Mesothelial cell of epicardium (in vitro differentiated cells): ENCODE results near the gene NUDCD3. TPM values are rescaled to one million over a fixed set of nuclear protein-coding genes. Genes with fewer than 3 reads are reported as not detected.

Experiments used
- DNase-seq, 2 experiments: peaks; one replicate each; pipeline ENCODE4 v3.0.0; 2021; ENCODE audit warnings: low spot score in 2 of 2; ENCODE audit not compliant: unreplicated experiment in 2 of 2
- H3K27ac Mint-ChIP-seq: 2 replicates; pipeline ENCODE4 v1.8.0; 2021; ENCODE audit warnings: mixed read lengths
- H3K27me3 Mint-ChIP-seq: 2 replicates; pipeline ENCODE4 v1.8.0; 2021; ENCODE audit warnings: low read depth, mixed read lengths
- H3K36me3 Mint-ChIP-seq: 2 replicates; pipeline ENCODE4 v1.8.0; 2021; ENCODE audit warnings: mixed read lengths
- H3K4me1 Mint-ChIP-seq: 2 replicates; pipeline ENCODE4 v1.8.0; 2021; ENCODE audit warnings: mixed read lengths
- H3K4me3 Mint-ChIP-seq: 2 replicates; pipeline ENCODE4 v1.8.0; 2021; ENCODE audit warnings: mild to moderate bottlenecking, moderate library complexity, mixed read lengths
- H3K9me3 Mint-ChIP-seq: 2 replicates; pipeline ENCODE4 v1.8.0; 2021; ENCODE audit warnings: mixed read lengths
- CTCF ChIP-seq: fragments of 200-600 bp; sonication (generic); IDR thresholded peaks from one replicate; pipeline ENCODE4 v1.5.0; 2021; ENCODE audit warnings: antibody characterized with exemption; ENCODE audit not compliant: unreplicated experiment
- total RNA-seq: library from RNA; stranded (reverse); gene quantifications from 3 replicates; pipeline ENCODE4 v1.2.1, GENCODE V29; 2021

NUDCD3 gene
- total RNA-seq, 1 donor from 2014 or later, result 104 TPM

DNA sequence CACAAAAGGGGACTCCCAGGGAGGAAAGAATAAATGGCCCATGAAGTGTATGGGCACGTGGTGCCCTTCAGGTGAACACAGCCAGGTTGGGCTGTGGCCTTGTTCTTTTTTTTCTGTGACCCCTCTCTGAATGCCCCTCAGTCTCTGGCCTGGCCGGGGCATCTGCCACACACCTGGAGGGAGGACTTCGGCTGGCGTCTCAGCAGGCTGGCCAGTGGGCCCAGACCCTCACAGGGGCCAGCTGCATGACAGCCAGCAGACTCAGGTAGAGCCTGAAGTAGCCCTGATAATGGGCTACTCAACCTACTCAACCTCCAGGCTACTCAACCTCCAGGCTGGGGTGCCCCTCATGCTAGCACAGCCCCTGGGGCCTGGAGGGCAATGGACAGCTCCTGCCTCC lies 155.3 kb downstream of the NUDCD3 start:
- no peak overlapping the region for H3K27ac Mint-ChIP-seq
- no peak for TF ChIP-seq CTCF
- no peak for DNase-seq
- no peak overlapping the region for H3K4me3 Mint-ChIP-seq
- peaks cover 9% of the 10 kb centered on the region for H3K9me3 Mint-ChIP-seq
- peaks cover 52% of the 10 kb centered on the region for H3K27me3 Mint-ChIP-seq
- H3K36me3 Mint-ChIP-seq, result no peaks in the 10 kb centered on the region
- H3K4me1 Mint-ChIP-seq, result peaks cover 17% of the 10 kb centered on the region

- Mint-ChIP-seq H3K9me3 (peaks cover 9% of the 10 kb centered on the region), H3K27me3 (peaks cover 51% of the 10 kb centered on the region), H3K27ac (no peak overlapping the region), H3K4me1 (peaks cover 17% of the 10 kb centered on the region), H3K36me3 (no peaks in the 10 kb centered on the region), H3K4me3 (no peak overlapping the region)
- DNase-seq, result no peak
- no peak for TF ChIP-seq CTCF
These were observed 155.7 kb downstream of the NUDCD3 start for GRCh38 chr7:44334734-44335097.

DNA sequence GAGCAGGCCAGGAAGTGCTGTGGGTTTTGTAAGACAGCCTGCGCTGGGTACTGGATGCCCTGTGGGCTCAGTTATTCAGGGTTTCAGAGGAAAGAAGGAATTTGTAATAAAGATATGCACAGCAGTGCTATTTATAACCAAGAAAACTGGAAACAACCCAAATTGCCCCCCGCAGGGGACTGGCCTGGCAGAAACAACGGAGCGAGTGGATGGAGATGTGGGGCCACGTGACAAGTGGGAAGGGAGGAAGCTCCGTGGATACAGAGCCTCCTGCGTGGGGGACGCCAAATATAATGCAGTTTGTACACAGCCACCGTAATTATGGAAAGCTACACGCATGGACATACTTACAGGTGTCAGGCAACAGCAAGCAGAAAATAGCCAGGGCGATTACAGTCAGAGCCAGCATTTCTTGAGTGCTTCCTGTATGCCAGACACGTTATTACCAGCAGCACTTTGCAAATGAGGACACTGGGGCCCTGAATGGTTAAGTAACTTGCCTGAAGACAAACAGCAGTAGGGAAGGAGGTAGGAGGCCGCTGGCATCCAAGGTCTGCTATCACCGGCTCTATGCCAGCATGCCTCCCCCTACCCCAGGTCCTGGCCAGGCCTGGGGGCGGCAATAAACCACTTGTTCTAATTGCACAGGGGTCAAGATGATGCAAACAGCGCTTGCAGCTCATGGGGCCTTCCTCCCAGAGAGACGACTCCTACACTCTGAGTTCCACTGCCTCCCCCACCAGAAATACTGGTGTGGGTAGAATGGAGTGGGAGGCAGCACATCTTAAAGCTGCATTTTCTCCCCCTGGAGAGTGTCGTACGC lies 156.3 kb downstream of the NUDCD3 start:
- peaks cover 45% of the 10 kb centered on the region for H3K27me3 Mint-ChIP-seq
- no peaks in the 10 kb centered on the region for H3K36me3 Mint-ChIP-seq
- TF ChIP-seq CTCF, result no peak
- peaks cover 9% of the 10 kb centered on the region for H3K9me3 Mint-ChIP-seq
- no peak overlapping the region for H3K27ac Mint-ChIP-seq
- H3K4me1 Mint-ChIP-seq, result peaks cover 17% of the 10 kb centered on the region
- DNase-seq, result no peak
- H3K4me3 Mint-ChIP-seq, result no peak overlapping the region

- no peak for DNase-seq
- peaks cover 17% of the 10 kb centered on the region for H3K4me1 Mint-ChIP-seq
- H3K4me3 Mint-ChIP-seq, result no peak overlapping the region
- peaks cover 49% of the 10 kb centered on the region for H3K27me3 Mint-ChIP-seq
- no peaks in the 10 kb centered on the region for H3K36me3 Mint-ChIP-seq
- TF ChIP-seq CTCF, result no peak
- H3K27ac Mint-ChIP-seq, result no peak overlapping the region
- no peaks in the 10 kb centered on the region for H3K9me3 Mint-ChIP-seq
These were observed 158.8 kb downstream of the NUDCD3 start for GRCh38 chr7:44331682-44332081.

- Mint-ChIP-seq H3K4me3 (no peak overlapping the region), H3K27me3 (peaks cover 49% of the 10 kb centered on the region)
- DNase-seq, result no peak
These were observed 160.1 kb downstream of the NUDCD3 start for GRCh38 chr7:44330331-44330730.

More at GRCh38 chr7:44330331-44330730, 160.1 kb downstream of the NUDCD3 start:
- Mint-ChIP-seq H3K9me3 (no peaks in the 10 kb centered on the region), H3K4me1 (peaks cover 21% of the 10 kb centered on the region), H3K27ac (no peak overlapping the region), H3K36me3 (no peaks in the 10 kb centered on the region)
- no peak for TF ChIP-seq CTCF
